HUDEP-2 (cell line): ENCODE data around the gene TFDP1.

Experiments
- DNase-seq, 76 experiments: peaks; one replicate each; lab custom pipeline; 2025; ENCODE audit not compliant: unreplicated experiment in 76 of 76; lab: John Stamatoyannopoulos, UW

TFDP1 gene

GRCh38 chr13:113657851-113658741, 73.5 kb downstream of the TFDP1 start, which contains the start of gene ATP4B:
Gene ATP4B, minus strand, starts transcription at chr13:113658198. Its CDS starts 54 bp downstream, at chr13:113658144.
- no peak for DNase-seq

- DNase-seq = no peak
These were observed 74.3 kb downstream of the TFDP1 start for GRCh38 chr13:113658836-113659235.

GRCh38 chr13:113659337-113659736, 74.8 kb downstream of the TFDP1 start:
- no peak for DNase-seq

- DNase-seq = no peak
These were observed 75.5 kb downstream of the TFDP1 start for GRCh38 chr13:113660066-113660465.

- no peak for DNase-seq
These were observed 77.0 kb downstream of the TFDP1 start for GRCh38 chr13:113661509-113661908.

- DNase-seq = no peak
These were observed 79.4 kb downstream of the TFDP1 start for GRCh38 chr13:113663934-113664333.

- DNase-seq = no peak
These were observed 80.4 kb downstream of the TFDP1 start for GRCh38 chr13:113664751-113665596.

GRCh38 chr13:113665597-113666328, 81.2 kb downstream of the TFDP1 start:
- no peak for DNase-seq

GRCh38 chr13:113666329-113666670, 81.7 kb downstream of the TFDP1 start:
- DNase-seq = no peak

- DNase-seq = no peak
These were observed 82.6 kb downstream of the TFDP1 start, which contains the start of gene GRK1 for GRCh38 chr13:113666951-113667701. Gene GRK1, plus strand, starts transcription at chr13:113667219. Its CDS starts 168 bp downstream, at chr13:113667387.

GRCh38 chr13:113667771-113668490, 83.4 kb downstream of the TFDP1 start:
- DNase-seq = no peak

GRCh38 chr13:113668491-113668971, 84.0 kb downstream of the TFDP1 start:
- no peak for DNase-seq

GRCh38 chr13:113669231-113669754, 84.7 kb downstream of the TFDP1 start:
- no peak for DNase-seq

- no peak for DNase-seq
These were observed 85.3 kb downstream of the TFDP1 start for GRCh38 chr13:113669755-113670341.

- no peak for DNase-seq
These were observed 86.0 kb downstream of the TFDP1 start for GRCh38 chr13:113670541-113670940.

GRCh38 chr13:113671066-113672001, 86.8 kb downstream of the TFDP1 start:
- DNase-seq = no peak

- no peak for DNase-seq
These were observed 87.6 kb downstream of the TFDP1 start for GRCh38 chr13:113672002-113672651.
